H1 (cell line): ENCODE data around the gene ADA. TPM values are rescaled to one million over a fixed set of nuclear protein-coding genes. Genes with fewer than 3 reads are reported as not detected.

Experiments used
- CBX8 ChIP-seq: fragments of 300-800, 300-1000 bp; sonication (generic); IDR thresholded peaks from 2 replicates; pipeline ENCODE4 v1.7.1; 2016; ENCODE audit warnings: low read depth, low read length, borderline replicate concordance
- CTBP2 ChIP-seq: IDR thresholded peaks from 2 replicates; pipeline ENCODE4 v1.7.0; 2011; ENCODE audit warnings: borderline replicate concordance, mild to moderate bottlenecking, moderate library complexity, mixed read lengths, low read length; ENCODE audit not compliant: insufficient read depth, insufficient read length
- CTCF ChIP-seq, 3 experiments: IDR thresholded peaks; 1 replicate in 2 of 3; 2 replicates in 1 of 3; pipeline versions ENCODE4 v1.5.1 to v1.6.1; 2011; ENCODE audit warnings: low read length in 3 of 3, mild to moderate bottlenecking in 3 of 3, inconsistent platforms in 2 of 3, low read depth in 1 of 3, moderate library complexity in 1 of 3; ENCODE audit not compliant: insufficient read depth in 1 of 3; ENCODE audit errors: control extremely low read depth in 1 of 3
- HDAC6 ChIP-seq: IDR thresholded peaks from one replicate; pipeline ENCODE4 v1.7.1; 2012; ENCODE audit warnings: low read depth, mild to moderate bottlenecking, inconsistent platforms, low read length, moderate library complexity
- KDM1A ChIP-seq: fragments of 200-600, 300-600 bp; sonication (generic); IDR thresholded peaks from 2 replicates; pipeline ENCODE4 v1.7.1; 2016; ENCODE audit warnings: mild to moderate bottlenecking, low read length, borderline replicate concordance
- NRF1 ChIP-seq: IDR thresholded peaks from 2 replicates; pipeline ENCODE4 v1.6.1; 2011; ENCODE audit warnings: mild to moderate bottlenecking, low read depth, low read length, improper control_type of control experiment
- SIX5 ChIP-seq: IDR thresholded peaks from 2 replicates; pipeline ENCODE4 v1.6.1; 2011; ENCODE audit warnings: mild to moderate bottlenecking, low read depth, low read length
- SRF ChIP-seq: IDR thresholded peaks from 2 replicates; pipeline ENCODE4 v1.6.1; 2011; ENCODE audit warnings: mild to moderate bottlenecking, low read depth, low read length, moderate library complexity
- TBP ChIP-seq: IDR thresholded peaks from 2 replicates; pipeline ENCODE4 v1.6.1; 2011; ENCODE audit warnings: low read depth, low read length, improper control_type of control experiment
- polyA plus RNA-seq, 7 experiments: library from polyadenylated mRNA; depleted of rRNA in 3 of 7; stranded (reverse) in 5 of 7; unstranded in 2 of 7; fragments of >200 nt in 5 of 7; fragments of 200-250 nt in 2 of 7; gene quantifications; 1 replicate in 5 of 7; 2 replicates in 1 of 7; 4 replicates in 1 of 7; pipeline versions ENCODE4 v1.2.1 to v1.2.3, GENCODE V29; 2011 to 2013; ENCODE audit warnings: missing spikeins in 2 of 7, mixed read lengths in 2 of 7
- total RNA-seq: library from RNA; stranded (reverse); fragmentation: NEBNext Ultra II Directional; extraction: Animal tissue kit (Norgen Biotek cat#: 25700); gene quantifications from 2 replicates; pipeline ENCODE4 v1.2.1, GENCODE V29; 2021
- TF ChIP-seq, protein P1 (sequence below): IDR thresholded peaks from 2 replicates; pipeline ENCODE4 v1.6.1; 2011; ENCODE audit warnings: low read depth, mild to moderate bottlenecking, low read length; ENCODE audit not compliant: insufficient read depth

Gene ADA
- total and polyA plus RNA-seq, 2 of the 8 experiments (the other 6 are each of a cell fraction or from before 2014, with no cell fraction given), result 19.9 to 32.8 TPM

GRCh38 chr20:44570367-44570766, 81.1 kb downstream of the ADA start (continued):
- TF ChIP-seq SIX5, result no peak
- TF ChIP-seq NRF1, result no peak
- no peak for TF ChIP-seq SRF
- TF ChIP-seq TBP, result no peak
- no peak for TF ChIP-seq HDAC6
- no peak for TF ChIP-seq CTBP2
- TF ChIP-seq, protein P1, sequence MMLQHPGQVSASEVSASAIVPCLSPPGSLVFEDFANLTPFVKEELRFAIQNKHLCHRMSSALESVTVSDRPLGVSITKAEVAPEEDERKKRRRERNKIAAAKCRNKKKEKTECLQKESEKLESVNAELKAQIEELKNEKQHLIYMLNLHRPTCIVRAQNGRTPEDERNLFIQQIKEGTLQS, result no peak
- TF ChIP-seq KDM1A, result no peak
- TF ChIP-seq CBX8, result no peak
- no peak for TF ChIP-seq CTCF (IDR thresholded peaks at IDR 0.05; ENCODE audit: control extremely low read depth in 1 of 3, insufficient read depth in 1 of 3, low read depth in 1 of 3, low read length in 3 of 3)
- TF ChIP-seq, all 59 proteins: peak for 0

Other genes with a start within 250 kb of the ADA start
- gene TTPAL, start 175.8 kb downstream of the ADA start, total RNA-seq, result 14.0 and 14.8 TPM in 2 replicates
- 2.8 and 7.6 TPM in 2 replicates for gene TTPAL, start 175.8 kb downstream of the ADA start, polyA plus RNA-seq (2011; rRNA removed)
- 44.1 and 47.2 TPM in 2 replicates for gene SERINC3, start 129.6 kb downstream of the ADA start, total RNA-seq
- 51.7 and 66.0 TPM in 2 replicates for gene SERINC3, start 129.6 kb downstream of the ADA start, polyA plus RNA-seq (2011; rRNA removed)
- 25.4 and 26.7 TPM in 2 replicates for gene PKIG, start 69.1 kb downstream of the ADA start, total RNA-seq
- 34.3 and 37.5 TPM in 2 replicates for gene PKIG, start 69.1 kb downstream of the ADA start, polyA plus RNA-seq (2011; rRNA removed)
- not detected in 2 replicates for gene CCN5, start 63.7 kb upstream of the ADA start, total RNA-seq
- not detected in 2 replicates for gene CCN5, start 63.7 kb upstream of the ADA start, polyA plus RNA-seq (2011; rRNA removed)
- gene KCNK15, start 94.2 kb upstream of the ADA start, total RNA-seq, result 0.24 and 0.33 TPM in 2 replicates
- 0.33 and 0.74 TPM in 2 replicates for gene KCNK15, start 94.2 kb upstream of the ADA start, polyA plus RNA-seq (2011; rRNA removed)
- gene RIMS4, start 158.8 kb upstream of the ADA start, total RNA-seq, result 44.2 and 49.8 TPM in 2 replicates
- 13.3 and 18.9 TPM in 2 replicates for gene RIMS4, start 158.8 kb upstream of the ADA start, polyA plus RNA-seq (2011; rRNA removed)
- 246 and 256 TPM in 2 replicates for gene YWHAB, start 234.0 kb upstream of the ADA start, total RNA-seq
- gene YWHAB, start 234.0 kb upstream of the ADA start, polyA plus RNA-seq (2011; rRNA removed), result 40.2 and 72.9 TPM in 2 replicates